ENCODE measurements around the gene PRKAG2.

The PRKAG2 gene

GRCh38 chr7:151633516-151633812, 243.5 kb downstream of the PRKAG2 start:
- FAIRE-seq (no peak), DNase-seq (ENCODE audit: insufficient read length, low spot score) (no peak)
- no peak for TF ChIP-seq POLR2A (IDR thresholded peaks at IDR 0.05; ENCODE audit: low read depth, low read length)

- DNase-seq (ENCODE audit: insufficient read length, low spot score): no peak
- FAIRE-seq: no peak
- no peak for TF ChIP-seq POLR2A (IDR thresholded peaks at IDR 0.05; ENCODE audit: low read depth, low read length)
These were observed 244.0 kb downstream of the PRKAG2 start for GRCh38 chr7:151632750-151633515.

- DNase-seq (ENCODE audit: insufficient read length, low spot score): peak; percentile 57
- peak; percentile 62 for TF ChIP-seq POLR2A (IDR thresholded peaks at IDR 0.05; ENCODE audit: low read depth, low read length)
- no peak for FAIRE-seq
These were observed 244.8 kb downstream of the PRKAG2 start for GRCh38 chr7:151631953-151632749.

GRCh38 chr7:151631570-151631952, 245.4 kb downstream of the PRKAG2 start:
- FAIRE-seq (no peak), DNase-seq (ENCODE audit: insufficient read length, low spot score) (no peak)

GRCh38 chr7:151630851-151631569, 245.9 kb downstream of the PRKAG2 start:
- no peak for FAIRE-seq
- DNase-seq (ENCODE audit: insufficient read length, low spot score): no peak
- TF ChIP-seq POLR2A (IDR thresholded peaks at IDR 0.05; ENCODE audit: low read depth, low read length): no peak

More at GRCh38 chr7:151631570-151631952, 245.4 kb downstream of the PRKAG2 start:
- TF ChIP-seq POLR2A (IDR thresholded peaks at IDR 0.05; ENCODE audit: low read depth, low read length): no peak

- no peak for TF ChIP-seq POLR2A (IDR thresholded peaks at IDR 0.05; ENCODE audit: low read depth, low read length)
- DNase-seq (ENCODE audit: insufficient read length, low spot score) (no peak), FAIRE-seq (no peak)
These were observed 246.6 kb downstream of the PRKAG2 start for GRCh38 chr7:151630358-151630757.

- FAIRE-seq (no peak), DNase-seq (ENCODE audit: insufficient read length, low spot score) (no peak)
- TF ChIP-seq POLR2A (IDR thresholded peaks at IDR 0.05; ENCODE audit: low read depth, low read length): no peak
These were observed 247.1 kb downstream of the PRKAG2 start for GRCh38 chr7:151629713-151630272.

GRCh38 chr7:151628846-151629604, 247.9 kb downstream of the PRKAG2 start:
- FAIRE-seq (no peak), DNase-seq (ENCODE audit: insufficient read length, low spot score) (no peak)
- TF ChIP-seq POLR2A (IDR thresholded peaks at IDR 0.05; ENCODE audit: low read depth, low read length): no peak

- DNase-seq (ENCODE audit: insufficient read length, low spot score) (no peak), FAIRE-seq (no peak)
- TF ChIP-seq POLR2A (IDR thresholded peaks at IDR 0.05; ENCODE audit: low read depth, low read length): no peak
These were observed 250.3 kb downstream of the PRKAG2 start for GRCh38 chr7:151626422-151627115.

- FAIRE-seq: no peak
These were observed 251.3 kb downstream of the PRKAG2 start for GRCh38 chr7:151625606-151626005.

GRCh38 chr7:151624246-151624928, 252.5 kb downstream of the PRKAG2 start:
- TF ChIP-seq POLR2A (IDR thresholded peaks at IDR 0.05; ENCODE audit: low read depth, low read length): no peak
- DNase-seq (ENCODE audit: insufficient read length, low spot score) (no peak), FAIRE-seq (no peak)

More at GRCh38 chr7:151625606-151626005, 251.3 kb downstream of the PRKAG2 start:
- DNase-seq (ENCODE audit: insufficient read length, low spot score): no peak
- TF ChIP-seq POLR2A (IDR thresholded peaks at IDR 0.05; ENCODE audit: low read depth, low read length): no peak

- no peak for DNase-seq (ENCODE audit: insufficient read length, low spot score)
- FAIRE-seq: no peak
- no peak for TF ChIP-seq POLR2A (IDR thresholded peaks at IDR 0.05; ENCODE audit: low read depth, low read length)
These were observed 253.1 kb downstream of the PRKAG2 start for GRCh38 chr7:151623766-151624165.

Data from H54 (cell line).